ENCODE measurements around the gene POLR3A. TPM values are rescaled to one million over a fixed set of nuclear protein-coding genes. Genes with fewer than 3 reads are reported as not detected.

Gene POLR3A
- total and polyA plus RNA-seq, 8 donors = 14.0 to 19.5 (median 17.6) TPM

DNA sequence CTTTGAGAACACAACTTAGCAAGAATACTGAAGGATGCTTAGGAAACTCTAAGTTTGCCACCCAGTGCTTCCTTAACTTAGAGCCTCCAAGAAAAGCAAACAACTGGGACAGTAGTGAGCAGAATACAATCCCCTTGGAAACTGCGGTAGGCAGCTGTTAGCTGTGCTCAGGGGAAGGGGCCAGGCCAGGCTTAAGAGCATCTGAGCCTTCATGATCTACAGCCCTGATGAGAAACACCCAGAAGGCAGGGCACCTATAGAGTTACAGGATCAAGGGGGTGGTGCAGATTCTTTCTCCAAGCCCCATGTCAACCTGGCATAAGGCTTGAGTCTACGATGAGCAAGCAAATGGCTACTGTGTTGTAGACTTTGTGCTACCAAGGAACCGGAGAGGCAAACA lies 51.4 kb downstream of the POLR3A start:
- H3K4me3 ChIP-seq = no peak overlapping the region
- DNase-seq (no peak), ATAC-seq (no peak)
- no peaks in the 10 kb centered on the region for H3K4me1 ChIP-seq
- no peaks in the 10 kb centered on the region for H3K9me3 ChIP-seq
- H3K27me3 ChIP-seq = no peaks in the 10 kb centered on the region
- H3K27ac ChIP-seq = no peak overlapping the region
- TF ChIP-seq, protein P1, sequence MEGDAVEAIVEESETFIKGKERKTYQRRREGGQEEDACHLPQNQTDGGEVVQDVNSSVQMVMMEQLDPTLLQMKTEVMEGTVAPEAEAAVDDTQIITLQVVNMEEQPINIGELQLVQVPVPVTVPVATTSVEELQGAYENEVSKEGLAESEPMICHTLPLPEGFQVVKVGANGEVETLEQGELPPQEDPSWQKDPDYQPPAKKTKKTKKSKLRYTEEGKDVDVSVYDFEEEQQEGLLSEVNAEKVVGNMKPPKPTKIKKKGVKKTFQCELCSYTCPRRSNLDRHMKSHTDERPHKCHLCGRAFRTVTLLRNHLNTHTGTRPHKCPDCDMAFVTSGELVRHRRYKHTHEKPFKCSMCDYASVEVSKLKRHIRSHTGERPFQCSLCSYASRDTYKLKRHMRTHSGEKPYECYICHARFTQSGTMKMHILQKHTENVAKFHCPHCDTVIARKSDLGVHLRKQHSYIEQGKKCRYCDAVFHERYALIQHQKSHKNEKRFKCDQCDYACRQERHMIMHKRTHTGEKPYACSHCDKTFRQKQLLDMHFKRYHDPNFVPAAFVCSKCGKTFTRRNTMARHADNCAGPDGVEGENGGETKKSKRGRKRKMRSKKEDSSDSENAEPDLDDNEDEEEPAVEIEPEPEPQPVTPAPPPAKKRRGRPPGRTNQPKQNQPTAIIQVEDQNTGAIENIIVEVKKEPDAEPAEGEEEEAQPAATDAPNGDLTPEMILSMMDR (IDR thresholded peaks at IDR 0.05) = no peak
- H3K36me3 ChIP-seq = peaks cover 0 to 72% of the 10 kb centered on the region in 2 donors
- intact Hi-C loops (cut with DNase I) = no loop called here

DNA sequence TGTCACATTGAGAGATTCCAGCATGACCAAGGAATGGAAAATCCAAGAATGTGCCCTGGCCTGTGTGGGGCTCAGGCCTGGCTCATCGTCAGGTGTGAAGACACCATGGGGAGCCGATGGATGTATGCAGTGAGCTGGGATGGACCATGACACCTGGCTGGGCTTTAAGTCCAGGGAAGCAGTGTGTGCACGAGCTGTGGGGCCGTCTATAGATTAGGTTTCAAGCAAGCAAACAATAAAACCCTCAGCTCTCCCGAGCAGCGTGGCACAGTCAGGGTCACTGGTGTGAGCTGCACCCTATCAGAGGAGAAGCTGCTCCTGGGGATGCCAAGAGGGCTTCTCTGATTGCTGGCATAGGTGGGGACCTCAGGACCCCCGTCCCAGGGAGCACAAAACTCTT lies 52.3 kb downstream of the POLR3A start:
- H3K4me1 ChIP-seq = no peaks in the 10 kb centered on the region
- intact Hi-C loops (cut with DNase I) = no loop called here
- DNase-seq (no peak), ATAC-seq (no peak)
- H3K4me3 ChIP-seq = no peak overlapping the region
- no peaks in the 10 kb centered on the region for H3K27me3 ChIP-seq
- no peak overlapping the region for H3K27ac ChIP-seq
- peaks cover 0 to 63% of the 10 kb centered on the region in 2 donors for H3K36me3 ChIP-seq
- TF ChIP-seq, protein P1 (IDR thresholded peaks at IDR 0.05) = no peak
- H3K9me3 ChIP-seq = no peaks in the 10 kb centered on the region

- H3K4me3 ChIP-seq = no peak overlapping the region
- no peak overlapping the region for H3K27ac ChIP-seq
- intact Hi-C loops (cut with DNase I) = no loop called here
- H3K27me3 ChIP-seq = no peaks in the 10 kb centered on the region
- ATAC-seq (no peak), DNase-seq (no peak)
- no peaks in the 10 kb centered on the region for H3K9me3 ChIP-seq
- peaks cover 0 to 45% of the 10 kb centered on the region in 2 donors for H3K36me3 ChIP-seq
- TF ChIP-seq, protein P1 (IDR thresholded peaks at IDR 0.05) = no peak
- H3K4me1 ChIP-seq = peaks cover 5 to 10% of the 10 kb centered on the region in 2 donors
These were observed 54.1 kb downstream of the POLR3A start for GRCh38 chr10:77975086-77975666.

- TF ChIP-seq, protein P1 (IDR thresholded peaks at IDR 0.05) = no peak
- Histone ChIP-seq H3K27ac (no peak overlapping the region), H3K36me3 (peaks cover 0 to 39% of the 10 kb centered on the region in 2 donors), H3K27me3 (no peaks in the 10 kb centered on the region), H3K9me3 (no peaks in the 10 kb centered on the region), H3K4me3 (no peak overlapping the region), H3K4me1 (peaks cover 5 to 10% of the 10 kb centered on the region in 2 donors)
- intact Hi-C loops (cut with DNase I) = no loop called here
- DNase-seq = no peak
- ATAC-seq = peak; percentile 46
These were observed 54.8 kb downstream of the POLR3A start for GRCh38 chr10:77974396-77975074.

DNA sequence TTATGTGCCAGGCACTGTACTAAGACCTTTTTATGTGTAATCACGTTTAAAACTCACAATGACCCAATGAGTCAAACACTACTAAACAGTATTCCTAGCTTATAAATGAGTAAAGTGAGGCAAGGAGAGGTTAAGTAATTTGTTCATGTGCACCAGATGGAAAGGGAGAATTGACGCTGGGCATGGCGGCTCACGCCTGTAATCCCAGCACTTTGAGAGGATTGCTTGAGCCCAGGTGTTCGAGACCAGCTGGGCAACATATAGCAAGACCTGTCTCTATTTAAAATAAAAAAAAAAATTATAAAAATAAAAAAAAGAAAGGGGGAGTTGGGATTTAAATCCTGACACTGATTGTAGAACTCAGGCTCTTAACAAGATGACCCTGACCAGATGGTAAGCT lies 56.0 kb downstream of the POLR3A start:
- intact Hi-C loops (cut with DNase I) = no loop called here
- H3K27me3 ChIP-seq = no peaks in the 10 kb centered on the region
- TF ChIP-seq, protein P1 (IDR thresholded peaks at IDR 0.05) = no peak
- no peaks in the 10 kb centered on the region for H3K9me3 ChIP-seq
- H3K4me3 ChIP-seq = no peak overlapping the region
- H3K36me3 ChIP-seq = peaks cover 0 to 26% of the 10 kb centered on the region in 2 donors
- no peak for ATAC-seq
- H3K4me1 ChIP-seq = peaks cover 5 to 10% of the 10 kb centered on the region in 2 donors
- DNase-seq = no peak
- H3K27ac ChIP-seq = no peak overlapping the region
